ENCODE data around the gene CD99L2. TPM values are rescaled to one million over a fixed set of nuclear protein-coding genes. Genes with fewer than 3 reads are reported as not detected.

Gene CD99L2
- total RNA-seq, 1 experiment from 2014 or later: 7.3 TPM

GRCh38 chrX:150897421-150898320 is 797 bp downstream of the CD99L2 start:
- no peaks in the 10 kb centered on the region; the same call in 1 of the 2 replicates for H3K27me3 ChIP-seq (ENCODE audit: insufficient read depth, low read length)
- no peak overlapping the region for H2BK5ac ChIP-seq (ENCODE audit: insufficient read length, low read length)
- no peak overlapping the region for H2BK120ac ChIP-seq (ENCODE audit: low read depth, low read length, poor library complexity, severe bottlenecking)
- no peak overlapping the region for H3K23ac ChIP-seq (ENCODE audit: insufficient read length, low read depth, low read length)
- H3K9me3 ChIP-seq (ENCODE audit: control insufficient read depth, low read depth, low read length): no peaks in the 10 kb centered on the region
- peaks cover 5% of the 10 kb centered on the region; the same call in 1 of the 2 replicates for H3K4me1 ChIP-seq (ENCODE audit: insufficient read depth, low read length)
- H2AK5ac ChIP-seq (ENCODE audit: insufficient read length, low read length): no peak overlapping the region
- H2BK12ac ChIP-seq (ENCODE audit: insufficient read length, low read depth, low read length): no peak overlapping the region
- H3K9ac ChIP-seq (ENCODE audit: extremely low read depth, insufficient read length, low read length): peak overlapping the region; percentile 80
- Mint-ChIP-seq H3K36me3 (ENCODE audit: insufficient read depth in 1 of 3, low read depth in 3 of 3) (peaks cover 10 to 17% (median 16%) of the 10 kb centered on the region in 3 experiments), H3K4me1 (peaks cover 21 to 31% of the 10 kb centered on the region in 2 experiments), H3K9me3 (peaks cover 44 to 52% of the 10 kb centered on the region in 2 experiments), H3K27ac (peak overlapping the region in 1 of 3 experiments; percentile 74; a peak in 1 of 7 replicates), H3K4me3 (peak overlapping the region; percentile 71 to 84), H3K27me3 (ENCODE audit: low read depth) (peaks cover 5% of the 10 kb centered on the region)
- peaks cover 7% of the 10 kb centered on the region; the same call in 1 of the 2 replicates for H3K79me2 ChIP-seq (ENCODE audit: insufficient read depth, low read length)
- no peak overlapping the region for H4K91ac ChIP-seq (ENCODE audit: insufficient read length, low read depth, low read length)
- H3K27ac ChIP-seq (ENCODE audit: insufficient read length, low read depth, low read length): no peak overlapping the region
- DNase-seq: peak; percentile 39
- no peak for TF ChIP-seq CTCF (conservative IDR thresholded peaks at IDR 0.05)
- peaks cover 12% of the 10 kb centered on the region for H3K23me2 ChIP-seq (ENCODE audit: insufficient read length, low read depth, low read length, poor library complexity, severe bottlenecking)
- no peak overlapping the region for H3T11ph ChIP-seq (ENCODE audit: low read length)
- peaks cover 3% of the 10 kb centered on the region for H3K79me1 ChIP-seq (ENCODE audit: insufficient read depth, low read depth, low read length, poor library complexity, severe bottlenecking)
- H4K5ac ChIP-seq (ENCODE audit: insufficient read length, low read depth, low read length): no peak overlapping the region
- H2BK15ac ChIP-seq (ENCODE audit: low read depth, low read length): no peak overlapping the region
- H3K56ac ChIP-seq (ENCODE audit: insufficient read length, low read depth, low read length): no peak overlapping the region
- H3K4ac ChIP-seq (ENCODE audit: low read depth, low read length): no peak overlapping the region
- no peak overlapping the region for H2BK20ac ChIP-seq (ENCODE audit: low read depth, low read length, poor library complexity, severe bottlenecking)
- H4K20me1 ChIP-seq (ENCODE audit: control insufficient read depth, insufficient read depth, insufficient read length): no peaks in the 10 kb centered on the region
- no CpG with 5 or more reads among the region's 22 CpGs for WGBS (ENCODE audit: extremely low coverage, insufficient read length, low lambda C conversion rate)
- H3K4me2 ChIP-seq (ENCODE audit: insufficient read depth, insufficient read length, low read length): peak overlapping the region; percentile 38
- H4K8ac ChIP-seq (replicated peaks; ENCODE audit: insufficient read length, low read depth, low read length): no peak overlapping the region
- no peak overlapping the region for H3K18ac ChIP-seq (ENCODE audit: insufficient read length, low read depth, low read length)
- peak overlapping the region; percentile 79 for H3K14ac ChIP-seq (ENCODE audit: insufficient read depth, low read length)
- no peak overlapping the region for H2AFZ ChIP-seq (ENCODE audit: low read length)
